WERI-Rb-1 (cell line): ENCODE results near the gene C7orf33.
"Not testable (repeated sequence)": the region's sequence is repeated elsewhere in the genome, so short reads cannot be mapped to it uniquely, and the experiment has no call there.

ENCODE experiments used
- DNase-seq: peaks from one replicate; pipeline ENCODE4 v3.0.0-alpha.2; 2020
- H3K27ac ChIP-seq: fragments of 250-450 bp; sonication (Bioruptor Pico); 2 replicates; pipeline ENCODE4 v1.5.1; 2020; ENCODE audit warnings: mild to moderate bottlenecking, moderate library complexity
- H3K27me3 ChIP-seq: fragments of 250-450 bp; sonication (Bioruptor Pico); 2 replicates; pipeline ENCODE4 v1.5.1; 2021; ENCODE audit warnings: mild to moderate bottlenecking, low read depth, moderate library complexity; ENCODE audit not compliant: insufficient read depth, severe bottlenecking
- H3K36me3 ChIP-seq: fragments of 250-450 bp; sonication (Bioruptor Pico); 2 replicates; pipeline ENCODE4 v1.5.1; 2020; ENCODE audit warnings: mild to moderate bottlenecking, moderate library complexity
- H3K4me3 ChIP-seq: 2 replicates; pipeline ENCODE4 v1.5.1; 2011; ENCODE audit warnings: low read depth, mild to moderate bottlenecking, control low read depth, low read length
- H3K9me3 ChIP-seq: fragments of 250-450 bp; sonication (Bioruptor Pico); 2 replicates; pipeline ENCODE4 v1.5.1; 2021; ENCODE audit warnings: mild to moderate bottlenecking, moderate library complexity; ENCODE audit not compliant: severe bottlenecking
- TF ChIP-seq, protein P1 (sequence below): IDR thresholded peaks from 2 replicates; pipeline ENCODE4 v1.5.1; 2011; ENCODE audit warnings: low read depth, mild to moderate bottlenecking, control low read depth, inconsistent platforms, low read length

The C7orf33 gene

DNA sequence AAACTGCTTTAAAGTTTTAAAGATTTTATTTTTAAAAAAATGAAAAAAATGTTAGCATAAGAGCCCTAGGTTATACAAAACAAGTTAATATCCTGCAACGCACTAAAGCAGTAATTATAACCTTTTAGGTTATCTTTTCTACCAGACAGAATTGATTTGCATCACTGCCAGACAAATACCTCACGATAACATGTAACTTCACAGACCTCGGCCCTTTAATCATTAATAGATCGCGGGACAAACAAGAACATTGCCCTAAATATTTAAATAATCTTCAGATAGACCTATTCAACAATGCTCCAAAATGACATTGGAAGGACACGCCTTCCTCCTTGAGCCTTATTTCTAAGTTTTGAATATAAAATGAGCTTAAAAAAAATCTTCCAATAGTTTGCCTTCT lies 23.8 kb upstream of the C7orf33 start:
- H3K36me3 ChIP-seq: no peaks in the 10 kb centered on the region

DNA sequence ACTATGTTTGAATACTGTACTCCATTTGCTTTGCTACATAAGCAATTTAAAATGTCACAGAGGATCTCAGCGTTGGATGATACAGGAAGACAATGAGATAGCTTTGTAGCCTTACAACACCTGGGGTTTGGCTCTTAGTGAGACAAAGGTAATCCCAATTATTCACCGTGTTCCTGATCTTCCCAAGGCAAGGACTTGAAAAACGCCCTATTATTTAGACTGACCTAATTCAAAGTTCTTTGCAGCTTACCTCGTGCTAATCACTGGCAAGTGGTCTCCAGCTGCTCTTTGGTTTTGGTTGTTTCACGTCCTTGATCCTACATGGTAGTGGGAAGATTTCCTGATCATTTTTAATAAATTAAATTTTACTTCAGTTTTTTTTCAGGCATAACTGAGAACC lies 23.0 kb upstream of the C7orf33 start:
- peak overlapping the region; percentile 35; the same call in 1 of the 2 replicates for H3K27ac ChIP-seq
- H3K9me3 ChIP-seq: no peaks in the 10 kb centered on the region
- H3K36me3 ChIP-seq: no peaks in the 10 kb centered on the region
- H3K4me3 ChIP-seq: no peak overlapping the region
- H3K27me3 ChIP-seq: no peaks in the 10 kb centered on the region
- peak; percentile 32 for DNase-seq
- TF ChIP-seq, protein P1, sequence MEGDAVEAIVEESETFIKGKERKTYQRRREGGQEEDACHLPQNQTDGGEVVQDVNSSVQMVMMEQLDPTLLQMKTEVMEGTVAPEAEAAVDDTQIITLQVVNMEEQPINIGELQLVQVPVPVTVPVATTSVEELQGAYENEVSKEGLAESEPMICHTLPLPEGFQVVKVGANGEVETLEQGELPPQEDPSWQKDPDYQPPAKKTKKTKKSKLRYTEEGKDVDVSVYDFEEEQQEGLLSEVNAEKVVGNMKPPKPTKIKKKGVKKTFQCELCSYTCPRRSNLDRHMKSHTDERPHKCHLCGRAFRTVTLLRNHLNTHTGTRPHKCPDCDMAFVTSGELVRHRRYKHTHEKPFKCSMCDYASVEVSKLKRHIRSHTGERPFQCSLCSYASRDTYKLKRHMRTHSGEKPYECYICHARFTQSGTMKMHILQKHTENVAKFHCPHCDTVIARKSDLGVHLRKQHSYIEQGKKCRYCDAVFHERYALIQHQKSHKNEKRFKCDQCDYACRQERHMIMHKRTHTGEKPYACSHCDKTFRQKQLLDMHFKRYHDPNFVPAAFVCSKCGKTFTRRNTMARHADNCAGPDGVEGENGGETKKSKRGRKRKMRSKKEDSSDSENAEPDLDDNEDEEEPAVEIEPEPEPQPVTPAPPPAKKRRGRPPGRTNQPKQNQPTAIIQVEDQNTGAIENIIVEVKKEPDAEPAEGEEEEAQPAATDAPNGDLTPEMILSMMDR: no peak

More for the DNA sequence above, 23.8 kb upstream of the C7orf33 start:
- TF ChIP-seq, protein P1: no peak
- no peaks in the 10 kb centered on the region for H3K27me3 ChIP-seq
- H3K4me3 ChIP-seq: no peak overlapping the region
- DNase-seq: no peak
- no peaks in the 10 kb centered on the region for H3K9me3 ChIP-seq
- H3K27ac ChIP-seq: no peak overlapping the region

DNA sequence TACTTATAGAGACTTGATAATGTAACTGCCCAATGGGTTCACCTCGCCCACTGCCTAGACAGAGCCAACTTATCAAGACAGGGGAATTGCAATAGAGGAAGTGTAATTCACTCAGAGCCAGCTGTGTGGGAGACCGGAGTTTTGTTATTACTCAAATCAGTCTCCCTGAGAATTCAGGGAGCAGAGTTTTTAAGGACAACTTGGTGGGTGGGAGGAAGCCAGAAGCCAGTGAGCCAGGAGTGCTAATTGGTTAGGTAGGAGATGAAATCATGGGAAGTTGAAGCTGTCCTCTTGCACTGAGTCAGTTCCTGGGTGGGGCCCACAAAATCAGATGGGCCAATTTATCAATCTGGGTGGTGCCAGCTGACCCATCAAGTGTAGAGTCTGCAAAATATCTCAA lies 20.1 kb upstream of the C7orf33 start:
- DNase-seq: no peak
- Histone ChIP-seq H3K27ac (no peak overlapping the region), H3K27me3 (no peaks in the 10 kb centered on the region), H3K9me3 (no peaks in the 10 kb centered on the region), H3K36me3 (no peaks in the 10 kb centered on the region), H3K4me3 (no peak overlapping the region)
- TF ChIP-seq, protein P1: no peak

DNA sequence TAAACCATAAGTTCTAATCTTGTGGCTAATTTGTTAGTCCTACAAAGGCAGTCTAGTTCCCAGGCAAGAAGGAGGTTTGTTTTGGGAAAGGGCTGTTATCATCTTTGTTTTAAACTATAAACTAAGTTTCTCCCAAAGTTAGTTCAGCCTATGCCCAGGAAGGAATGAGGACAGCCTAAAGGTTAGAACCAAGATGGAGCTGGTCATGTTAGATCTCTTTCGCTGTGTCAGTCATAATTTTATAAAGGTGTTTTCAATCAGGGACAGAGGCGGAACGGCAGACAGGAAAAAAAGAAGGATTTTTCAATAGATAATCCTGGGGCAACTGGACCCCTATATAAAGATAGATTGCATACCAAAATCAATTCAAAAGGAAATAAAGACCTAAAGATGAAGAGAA lies 19.6 kb upstream of the C7orf33 start:
- not testable (repeated sequence) for H3K27me3 ChIP-seq, H3K36me3 ChIP-seq, DNase-seq, H3K27ac ChIP-seq, H3K4me3 ChIP-seq, H3K9me3 ChIP-seq

DNA sequence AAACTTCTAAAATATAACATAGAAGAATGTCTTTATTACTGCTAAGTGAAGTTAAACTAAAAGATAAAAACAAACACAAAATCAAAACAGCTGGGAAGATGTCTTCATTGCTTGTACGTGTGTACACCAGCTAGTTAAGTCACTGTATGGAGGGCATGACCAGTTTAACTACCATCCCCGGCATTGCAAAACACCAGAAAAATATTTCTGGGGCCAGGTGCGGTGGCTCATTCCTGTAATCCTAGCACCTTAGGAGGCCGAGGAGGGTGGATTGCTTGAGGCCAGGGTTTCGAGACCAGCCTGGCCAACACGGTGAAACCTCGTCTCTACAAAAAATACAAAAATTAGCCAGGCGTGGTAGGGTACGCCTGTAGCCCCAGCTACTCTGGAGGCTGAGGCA lies 19.2 kb upstream of the C7orf33 start:
- Histone ChIP-seq H3K27me3 (no peaks in the 10 kb centered on the region), H3K27ac (no peak overlapping the region)
- TF ChIP-seq, protein P1: no peak

DNA sequence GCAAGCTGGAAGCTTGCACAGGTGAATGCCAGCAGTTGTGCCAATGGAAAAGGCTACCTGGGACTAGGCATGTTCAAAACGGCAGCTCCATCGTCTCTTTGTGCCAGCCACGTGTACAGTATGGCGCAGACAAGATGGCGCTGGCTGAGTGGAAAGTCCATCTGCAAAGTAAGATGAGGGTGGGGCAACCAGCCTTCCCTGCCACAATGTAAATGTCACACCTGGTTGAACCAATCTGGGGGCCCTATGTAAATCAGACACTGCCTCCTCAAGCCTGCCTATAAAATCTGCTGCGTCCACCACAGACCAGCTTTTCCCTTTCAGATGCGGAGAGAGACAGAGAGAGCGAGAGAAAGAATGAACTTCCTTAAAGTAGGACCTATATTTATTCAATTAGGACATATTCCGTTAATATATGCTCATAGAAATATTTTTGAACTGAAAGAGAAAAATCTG lies 18.5 kb upstream of the C7orf33 start:
- no peaks in the 10 kb centered on the region for H3K9me3 ChIP-seq
- H3K27ac ChIP-seq: no peak overlapping the region
- H3K4me3 ChIP-seq: no peak overlapping the region
- TF ChIP-seq, protein P1: no peak
- no peak for DNase-seq
- no peaks in the 10 kb centered on the region for H3K36me3 ChIP-seq
- no peaks in the 10 kb centered on the region for H3K27me3 ChIP-seq

More for the DNA sequence above, 19.2 kb upstream of the C7orf33 start:
- H3K36me3 ChIP-seq: no peaks in the 10 kb centered on the region
- no peaks in the 10 kb centered on the region for H3K9me3 ChIP-seq
- no peak for DNase-seq
- H3K4me3 ChIP-seq: no peak overlapping the region

DNA sequence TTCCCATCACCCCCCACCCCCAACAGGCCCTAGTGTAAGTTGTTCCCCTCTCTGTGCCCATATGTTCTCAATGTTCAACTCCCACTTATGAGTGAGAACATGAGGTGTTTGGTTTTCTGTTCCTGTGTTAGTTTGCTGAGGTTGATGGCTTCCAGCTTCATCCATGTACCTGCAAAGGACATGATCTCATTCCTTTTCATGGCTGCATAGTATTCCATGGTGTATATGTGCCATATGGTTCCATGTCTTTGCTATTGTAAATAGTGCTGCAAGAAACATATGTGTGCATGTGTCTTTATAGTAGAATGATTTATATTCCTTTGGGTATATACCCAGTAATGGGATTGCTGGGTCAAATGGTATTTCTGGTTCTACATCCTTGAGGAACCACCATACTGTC lies 17.0 kb upstream of the C7orf33 start:
- H3K4me3 ChIP-seq, H3K27ac ChIP-seq, DNase-seq, H3K36me3 ChIP-seq, H3K9me3 ChIP-seq, H3K27me3 ChIP-seq: not testable (repeated sequence)
